HG03280 (cell line): ENCODE results near the gene ZNF292.
"Not testable (repeated sequence)": the region's sequence is repeated elsewhere in the genome, so short reads cannot be mapped to it uniquely, and the experiment has no call there.

Source experiments
- ATAC-seq: cut with Tn5 transposase; IDR thresholded peaks from one replicate; pipeline ENCODE4 v1.9.1; 2021; ENCODE audit warnings: mild to moderate bottlenecking, moderate library complexity; ENCODE audit not compliant: unreplicated experiment

ZNF292 gene

GRCh38 chr6:87210979-87211378, 55.6 kb downstream of the ZNF292 start:
- ATAC-seq, result peak; percentile 87

GRCh38 chr6:87212596-87212995, 57.2 kb downstream of the ZNF292 start:
- no peak for ATAC-seq

GRCh38 chr6:87213364-87213763, 58.0 kb downstream of the ZNF292 start:
- ATAC-seq, result no peak

- no peak for ATAC-seq
These were observed 59.5 kb downstream of the ZNF292 start for GRCh38 chr6:87214831-87215230.

- ATAC-seq, result no peak
These were observed 65.6 kb downstream of the ZNF292 start for GRCh38 chr6:87220997-87221396.

GRCh38 chr6:87222676-87223075, 67.3 kb downstream of the ZNF292 start:
- no peak for ATAC-seq

GRCh38 chr6:87224971-87225370, 69.6 kb downstream of the ZNF292 start:
- ATAC-seq, result no peak

- ATAC-seq, result no peak
These were observed 70.1 kb downstream of the ZNF292 start for GRCh38 chr6:87225511-87225910.

GRCh38 chr6:87225937-87226336, 70.6 kb downstream of the ZNF292 start:
- ATAC-seq, result no peak

- no peak for ATAC-seq
These were observed 75.4 kb downstream of the ZNF292 start for GRCh38 chr6:87230801-87231200.

GRCh38 chr6:87237804-87238203, 82.4 kb downstream of the ZNF292 start:
- ATAC-seq, result no peak

GRCh38 chr6:87239098-87239635, 83.8 kb downstream of the ZNF292 start:
- ATAC-seq, result not testable (repeated sequence)

GRCh38 chr6:87241304-87241703, 85.9 kb downstream of the ZNF292 start:
- no peak for ATAC-seq

GRCh38 chr6:87242311-87242710, 86.9 kb downstream of the ZNF292 start:
- no peak for ATAC-seq

- no peak for ATAC-seq
These were observed 88.4 kb downstream of the ZNF292 start for GRCh38 chr6:87243812-87244211.

GRCh38 chr6:87244380-87244779, 89.0 kb downstream of the ZNF292 start:
- no peak for ATAC-seq

- no peak for ATAC-seq
These were observed 94.7 kb downstream of the ZNF292 start for GRCh38 chr6:87250019-87250418.

- no peak for ATAC-seq
These were observed 95.9 kb downstream of the ZNF292 start for GRCh38 chr6:87251225-87251624.

GRCh38 chr6:87251725-87252124, 96.4 kb downstream of the ZNF292 start:
- ATAC-seq, result no peak

GRCh38 chr6:87257046-87257445, 101.7 kb downstream of the ZNF292 start:
- no peak for ATAC-seq

- no peak for ATAC-seq
These were observed 102.2 kb downstream of the ZNF292 start for GRCh38 chr6:87257565-87257964.

GRCh38 chr6:87257975-87258374, 102.6 kb downstream of the ZNF292 start:
- ATAC-seq, result no peak

GRCh38 chr6:87259791-87260190, 104.4 kb downstream of the ZNF292 start:
- ATAC-seq, result no peak
